Neural progenitor cell (in vitro differentiated cells): ENCODE results near the gene APLP2. TPM values are rescaled to one million over a fixed set of nuclear protein-coding genes. Genes with fewer than 3 reads are reported as not detected.

Experiments used
- DNase-seq: peaks from one replicate; pipeline ENCODE4 v3.0.0-alpha.2; 2016; ENCODE audit warnings: low spot score
- H2AFZ ChIP-seq: fragments of 200-600 bp; sonication (generic); replicated peaks from 2 replicates; pipeline ENCODE4 v1.6.1; 2016; ENCODE audit warnings: antibody characterized with exemption
- H3F3A ChIP-seq: fragments of 200-600 bp; sonication (generic); 2 replicates; pipeline ENCODE4 v1.6.1; 2016; ENCODE audit warnings: antibody characterized with exemption, low read depth
- H3K27ac ChIP-seq: fragments of 200-600 bp; sonication (generic); 2 replicates; pipeline ENCODE4 v1.5.1; 2016; ENCODE audit warnings: mild to moderate bottlenecking
- H3K27me3 ChIP-seq: fragments of 200-600 bp; sonication (generic); 2 replicates; pipeline ENCODE4 v1.6.1; 2016; ENCODE audit warnings: mild to moderate bottlenecking, moderate library complexity
- H3K36me3 ChIP-seq: fragments of 200-600 bp; sonication (generic); 2 replicates; pipeline ENCODE4 v1.5.1; 2016
- H3K4me1 ChIP-seq: fragments of 200-600 bp; sonication (generic); 2 replicates; pipeline ENCODE4 v1.6.1; 2016; ENCODE audit warnings: mixed run types
- H3K4me2 ChIP-seq: fragments of 200-600 bp; sonication (generic); 2 replicates; pipeline ENCODE4 v1.6.1; 2016
- H3K4me3 ChIP-seq: fragments of 200-600 bp; sonication (generic); 2 replicates; pipeline ENCODE4 v1.5.1; 2016
- H3K79me2 ChIP-seq: fragments of 200-600 bp; sonication (generic); 2 replicates; pipeline ENCODE4 v1.6.1; 2016; ENCODE audit warnings: low read depth
- H3K9ac ChIP-seq: fragments of 200-600 bp; sonication (generic); 2 replicates; pipeline ENCODE4 v1.6.1; 2016
- H3K9me3 ChIP-seq: fragments of 200-600 bp; sonication (generic); 2 replicates; pipeline ENCODE4 v1.5.1; 2016; ENCODE audit warnings: low read depth
- H4K20me1 ChIP-seq: fragments of 200-600 bp; sonication (generic); 2 replicates; pipeline ENCODE4 v1.6.1; 2016; ENCODE audit warnings: low read depth
- H3K27ac Mint-ChIP-seq: 3 replicates; pipeline ENCODE4 v1.8.0; 2021; ENCODE audit warnings: mixed read lengths
- H3K27me3 Mint-ChIP-seq: 2 replicates; pipeline ENCODE4 v1.8.0; 2022; ENCODE audit warnings: low read depth, mild to moderate bottlenecking, inconsistent platforms, moderate library complexity, mixed read lengths; ENCODE audit not compliant: insufficient read depth
- H3K36me3 Mint-ChIP-seq: 3 replicates; pipeline ENCODE4 v1.8.0; 2021; ENCODE audit warnings: mixed read lengths
- H3K4me1 Mint-ChIP-seq: 3 replicates; pipeline ENCODE4 v1.8.0; 2021; ENCODE audit warnings: mixed read lengths
- H3K4me3 Mint-ChIP-seq: 3 replicates; pipeline ENCODE4 v1.8.0; 2021; ENCODE audit warnings: mild to moderate bottlenecking, moderate library complexity, mixed read lengths
- H3K9me3 Mint-ChIP-seq: 3 replicates; pipeline ENCODE4 v1.8.0; 2020; ENCODE audit warnings: mixed read lengths
- CTCF ChIP-seq: fragments of 200-600 bp; sonication (generic); IDR thresholded peaks from 2 replicates; pipeline ENCODE4 v1.5.1; 2017; ENCODE audit warnings: antibody characterized with exemption, mild to moderate bottlenecking
- EZH2 ChIP-seq: fragments of 200-600 bp; sonication (generic); IDR thresholded peaks from 2 replicates; pipeline ENCODE4 v1.6.1; 2017; ENCODE audit warnings: antibody characterized with exemption, mild to moderate bottlenecking, moderate library complexity
- EZH2phosphoT487 ChIP-seq: fragments of 200-600 bp; sonication (generic); IDR thresholded peaks from 2 replicates; pipeline ENCODE4 v1.6.1; 2017; ENCODE audit warnings: antibody characterized with exemption
- total RNA-seq: library from RNA; depleted of rRNA; stranded (reverse); fragments of >200 nt; gene quantifications from 2 replicates; pipeline ENCODE4 v1.2.3, GENCODE V29; 2015; ENCODE audit warnings: low replicate concordance

Gene APLP2
- total RNA-seq, 1 donor from 2014 or later, result 455 TPM

- H3K9me3 ChIP-seq, result no peaks in the 10 kb centered on the region
- H3K9ac ChIP-seq, result no peak overlapping the region
- H3F3A ChIP-seq, result no peaks in the 10 kb centered on the region
- Mint-ChIP-seq H3K36me3 (peaks cover 34% of the 10 kb centered on the region), H3K4me1 (peaks cover 8% of the 10 kb centered on the region), H3K27ac (no peak overlapping the region), H3K27me3 (peaks cover 7% of the 10 kb centered on the region), H3K4me3 (no peak overlapping the region), H3K9me3 (peaks cover 15% of the 10 kb centered on the region)
- DNase-seq, result no peak
- H3K4me2 ChIP-seq, result no peak overlapping the region
- no peak overlapping the region for H3K27ac ChIP-seq
- no peaks in the 10 kb centered on the region for H3K27me3 ChIP-seq
- H3K36me3 ChIP-seq, result no peaks in the 10 kb centered on the region
- H3K79me2 ChIP-seq, result peaks cover 100% of the 10 kb centered on the region
- no peak overlapping the region for H3K4me3 ChIP-seq
- H2AFZ ChIP-seq, result no peak overlapping the region
- peaks cover 63% of the 10 kb centered on the region for H4K20me1 ChIP-seq
- TF ChIP-seq EZH2 (no peak), EZH2phosphoT487 (no peak), CTCF (no peak)
- peaks cover 6% of the 10 kb centered on the region for H3K4me1 ChIP-seq
Observed at GRCh38 chr11:130099356-130099755, 29.7 kb downstream of the APLP2 start.

GRCh38 chr11:130100381-130101095, 30.8 kb downstream of the APLP2 start:
- Mint-ChIP-seq H3K36me3 (peaks cover 29% of the 10 kb centered on the region), H3K9me3 (peaks cover 19% of the 10 kb centered on the region), H3K4me1 (peaks cover 4% of the 10 kb centered on the region), H3K4me3 (no peak overlapping the region), H3K27me3 (peaks cover 7% of the 10 kb centered on the region), H3K27ac (no peak overlapping the region)
- Histone ChIP-seq H3K9ac (no peak overlapping the region), H2AFZ (no peak overlapping the region), H3K27me3 (no peaks in the 10 kb centered on the region), H4K20me1 (peaks cover 57% of the 10 kb centered on the region), H3K9me3 (no peaks in the 10 kb centered on the region), H3K36me3 (no peaks in the 10 kb centered on the region), H3K4me1 (peaks cover 13% of the 10 kb centered on the region), H3K27ac (no peak overlapping the region), H3K79me2 (peaks cover 100% of the 10 kb centered on the region), H3K4me3 (no peak overlapping the region), H3K4me2 (no peak overlapping the region), H3F3A (no peaks in the 10 kb centered on the region)
- DNase-seq, result no peak
- TF ChIP-seq EZH2phosphoT487, result no peak
- TF ChIP-seq CTCF, result no peak
- no peak for TF ChIP-seq EZH2

- peaks cover 45% of the 10 kb centered on the region for H4K20me1 ChIP-seq
Observed at GRCh38 chr11:130101661-130102060, 32.0 kb downstream of the APLP2 start.

More at GRCh38 chr11:130101661-130102060, 32.0 kb downstream of the APLP2 start:
- no peaks in the 10 kb centered on the region for H3K27me3 ChIP-seq
- no peak overlapping the region for H3K4me3 Mint-ChIP-seq
- no peaks in the 10 kb centered on the region for H3K9me3 ChIP-seq
- TF ChIP-seq CTCF, result no peak
- TF ChIP-seq EZH2phosphoT487, result no peak
- no peak for TF ChIP-seq EZH2
- no peaks in the 10 kb centered on the region for H3K36me3 ChIP-seq
- H3K9me3 Mint-ChIP-seq, result peaks cover 29% of the 10 kb centered on the region
- no peak overlapping the region for H3K4me3 ChIP-seq
- H3K27ac Mint-ChIP-seq, result no peak overlapping the region
- DNase-seq, result no peak
- H3K79me2 ChIP-seq, result peaks cover 100% of the 10 kb centered on the region
- peaks cover 4% of the 10 kb centered on the region for H3K4me1 Mint-ChIP-seq
- H3K4me1 ChIP-seq, result peaks cover 13% of the 10 kb centered on the region
- H3K36me3 Mint-ChIP-seq, result peaks cover 36% of the 10 kb centered on the region
- no peak overlapping the region for H2AFZ ChIP-seq
- H3K27me3 Mint-ChIP-seq, result peaks cover 7% of the 10 kb centered on the region
- H3K27ac ChIP-seq, result no peak overlapping the region
- H3F3A ChIP-seq, result no peaks in the 10 kb centered on the region
- H3K9ac ChIP-seq, result no peak overlapping the region
- H3K4me2 ChIP-seq, result no peak overlapping the region
